KMS-11 (cell line): ENCODE data around the gene MED13L.
"Not testable (repeated sequence)": the region's sequence is repeated elsewhere in the genome, so short reads cannot be mapped to it uniquely, and the experiment has no call there.

Source experiments
- H2AFZ ChIP-seq: fragments of 200-600 bp; sonication (generic); 2 replicates; pipeline ENCODE4 v1.6.1; 2016; ENCODE audit warnings: antibody characterized with exemption, mixed run types, low read depth
- H3K27ac ChIP-seq: fragments of 200-600 bp; sonication (generic); 2 replicates; pipeline ENCODE4 v1.6.1; 2016; ENCODE audit warnings: mild to moderate bottlenecking, mixed run types
- H3K27me3 ChIP-seq: fragments of 200-600 bp; sonication (generic); 2 replicates; pipeline ENCODE4 v1.6.1; 2017; ENCODE audit warnings: mild to moderate bottlenecking, low read depth, mixed run types, moderate library complexity; ENCODE audit not compliant: insufficient read depth
- H3K36me3 ChIP-seq: fragments of 200-600 bp; sonication (generic); 2 replicates; pipeline ENCODE4 v1.6.1; 2017; ENCODE audit warnings: mild to moderate bottlenecking, mixed run types; ENCODE audit not compliant: insufficient read depth
- H3K4me1 ChIP-seq: fragments of 200-600 bp; sonication (generic); 2 replicates; pipeline ENCODE4 v1.6.1; 2016; ENCODE audit warnings: mild to moderate bottlenecking, low read depth, mixed run types; ENCODE audit not compliant: poor library complexity, severe bottlenecking
- H3K4me2 ChIP-seq: fragments of 200-600 bp; sonication (generic); 2 replicates; pipeline ENCODE4 v1.7.0; 2016; ENCODE audit warnings: mild to moderate bottlenecking, mixed run types
- H3K4me3 ChIP-seq: fragments of 200-600 bp; sonication (generic); IDR thresholded peaks from 2 replicates; pipeline ENCODE4 v1.6.1; 2017; ENCODE audit warnings: low read depth, low read length, mixed read lengths; ENCODE audit not compliant: insufficient read depth
- H3K79me2 ChIP-seq: fragments of 200-600 bp; sonication (generic); 2 replicates; pipeline ENCODE4 v1.6.1; 2016; ENCODE audit warnings: low read depth, mixed run types; ENCODE audit not compliant: insufficient read depth
- H3K9ac ChIP-seq: fragments of 200-600 bp; sonication (generic); 2 replicates; pipeline ENCODE4 v1.6.1; 2016; ENCODE audit warnings: mild to moderate bottlenecking, mixed run types
- H4K20me1 ChIP-seq: fragments of 200-600 bp; sonication (generic); 2 replicates; pipeline ENCODE4 v1.6.1; 2016; ENCODE audit warnings: mild to moderate bottlenecking, mixed run types; ENCODE audit not compliant: insufficient read depth
- TF ChIP-seq, protein P1 (sequence below): fragments of 200-600 bp; sonication (generic); conservative IDR thresholded peaks from 2 replicates; pipeline ENCODE4 v1.6.1; 2017; ENCODE audit warnings: low read depth, mild to moderate bottlenecking, antibody characterized with exemption, low read length, moderate library complexity, mixed read lengths

MED13L gene

DNA sequence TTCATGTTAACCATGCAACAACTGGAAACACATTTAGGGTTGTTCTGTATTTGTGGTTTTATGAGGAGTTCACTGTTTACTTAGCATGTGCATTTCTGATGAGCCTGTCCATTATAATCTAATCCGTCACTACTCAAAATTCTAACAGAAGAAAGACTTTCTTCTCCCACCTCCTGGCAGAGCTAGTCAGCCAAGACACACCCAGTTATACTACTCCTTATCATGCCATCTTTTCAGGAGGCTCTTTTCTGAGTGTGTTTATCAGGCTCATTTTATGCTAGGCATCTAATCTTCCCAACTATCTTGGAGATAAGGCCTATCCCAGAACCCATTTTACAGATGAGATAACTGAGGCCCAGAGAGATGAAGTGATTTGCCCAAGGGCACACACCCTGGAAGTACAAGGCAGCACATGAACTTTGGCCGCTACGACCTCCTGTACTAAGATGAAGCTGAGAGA, 10.4 kb upstream of the MED13L start:
- Histone ChIP-seq H3K36me3 (no peaks in the 10 kb centered on the region), H3K4me1 (no peaks in the 10 kb centered on the region), H3K27me3 (no peaks in the 10 kb centered on the region), H2AFZ (no peak overlapping the region), H3K79me2 (no peaks in the 10 kb centered on the region), H3K27ac (no peak overlapping the region), H4K20me1 (no peaks in the 10 kb centered on the region), H3K4me2 (no peak overlapping the region), H3K9ac (no peak overlapping the region), H3K4me3 (no peak overlapping the region)
- TF ChIP-seq, protein P1, sequence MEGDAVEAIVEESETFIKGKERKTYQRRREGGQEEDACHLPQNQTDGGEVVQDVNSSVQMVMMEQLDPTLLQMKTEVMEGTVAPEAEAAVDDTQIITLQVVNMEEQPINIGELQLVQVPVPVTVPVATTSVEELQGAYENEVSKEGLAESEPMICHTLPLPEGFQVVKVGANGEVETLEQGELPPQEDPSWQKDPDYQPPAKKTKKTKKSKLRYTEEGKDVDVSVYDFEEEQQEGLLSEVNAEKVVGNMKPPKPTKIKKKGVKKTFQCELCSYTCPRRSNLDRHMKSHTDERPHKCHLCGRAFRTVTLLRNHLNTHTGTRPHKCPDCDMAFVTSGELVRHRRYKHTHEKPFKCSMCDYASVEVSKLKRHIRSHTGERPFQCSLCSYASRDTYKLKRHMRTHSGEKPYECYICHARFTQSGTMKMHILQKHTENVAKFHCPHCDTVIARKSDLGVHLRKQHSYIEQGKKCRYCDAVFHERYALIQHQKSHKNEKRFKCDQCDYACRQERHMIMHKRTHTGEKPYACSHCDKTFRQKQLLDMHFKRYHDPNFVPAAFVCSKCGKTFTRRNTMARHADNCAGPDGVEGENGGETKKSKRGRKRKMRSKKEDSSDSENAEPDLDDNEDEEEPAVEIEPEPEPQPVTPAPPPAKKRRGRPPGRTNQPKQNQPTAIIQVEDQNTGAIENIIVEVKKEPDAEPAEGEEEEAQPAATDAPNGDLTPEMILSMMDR, result no peak

DNA sequence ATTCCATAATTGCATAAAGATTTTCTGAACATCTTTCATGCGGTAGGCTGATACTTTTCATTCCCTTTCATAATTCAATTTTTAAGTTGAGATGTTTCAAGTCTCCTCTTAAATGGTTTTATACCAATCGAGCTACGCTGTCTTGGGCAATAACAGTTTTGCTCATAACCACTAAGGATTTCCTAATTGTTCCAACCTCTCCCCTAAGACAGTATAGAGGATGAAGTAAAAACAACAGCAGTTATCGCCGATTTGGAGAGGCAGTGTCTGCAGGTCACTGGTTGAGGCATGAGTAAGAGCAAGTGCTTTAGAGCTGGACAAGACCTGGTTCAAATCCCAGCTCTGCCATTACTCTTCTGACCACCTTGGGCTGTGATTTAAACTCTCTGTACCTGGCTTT, 6.9 kb upstream of the MED13L start:
- Histone ChIP-seq H3K27ac (no peak overlapping the region), H3K4me1 (no peaks in the 10 kb centered on the region), H3K36me3 (no peaks in the 10 kb centered on the region), H3K79me2 (no peaks in the 10 kb centered on the region), H3K27me3 (no peaks in the 10 kb centered on the region), H3K9ac (no peak overlapping the region), H2AFZ (no peak overlapping the region), H3K4me3 (no peak overlapping the region), H3K4me2 (no peak overlapping the region), H4K20me1 (no peaks in the 10 kb centered on the region)
- TF ChIP-seq, protein P1, result no peak

DNA sequence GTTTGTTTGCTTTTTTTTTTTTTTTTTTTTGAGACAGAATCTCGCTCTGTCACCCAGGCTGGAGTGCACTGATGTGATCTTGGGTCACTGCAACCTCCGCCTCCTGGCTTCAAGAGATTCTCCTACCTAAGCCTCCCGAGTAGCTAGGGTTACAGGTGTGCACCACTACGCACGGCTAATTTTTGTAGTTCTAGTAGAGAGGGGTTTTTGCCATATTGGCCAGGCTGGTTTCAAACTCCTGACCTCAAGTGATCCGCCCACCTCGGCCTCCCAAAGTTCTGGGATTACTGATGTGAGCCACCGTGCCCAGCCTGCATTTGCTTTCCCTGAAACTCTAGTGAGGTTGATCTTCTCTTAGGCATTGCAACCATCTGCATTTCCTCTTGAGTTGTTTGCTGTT, 6.4 kb upstream of the MED13L start:
- H4K20me1 ChIP-seq, H3K79me2 ChIP-seq, H3K27ac ChIP-seq, H3K9ac ChIP-seq, H3K4me1 ChIP-seq, H3K27me3 ChIP-seq, H2AFZ ChIP-seq, H3K36me3 ChIP-seq, H3K4me3 ChIP-seq, H3K4me2 ChIP-seq: not testable (repeated sequence)

DNA sequence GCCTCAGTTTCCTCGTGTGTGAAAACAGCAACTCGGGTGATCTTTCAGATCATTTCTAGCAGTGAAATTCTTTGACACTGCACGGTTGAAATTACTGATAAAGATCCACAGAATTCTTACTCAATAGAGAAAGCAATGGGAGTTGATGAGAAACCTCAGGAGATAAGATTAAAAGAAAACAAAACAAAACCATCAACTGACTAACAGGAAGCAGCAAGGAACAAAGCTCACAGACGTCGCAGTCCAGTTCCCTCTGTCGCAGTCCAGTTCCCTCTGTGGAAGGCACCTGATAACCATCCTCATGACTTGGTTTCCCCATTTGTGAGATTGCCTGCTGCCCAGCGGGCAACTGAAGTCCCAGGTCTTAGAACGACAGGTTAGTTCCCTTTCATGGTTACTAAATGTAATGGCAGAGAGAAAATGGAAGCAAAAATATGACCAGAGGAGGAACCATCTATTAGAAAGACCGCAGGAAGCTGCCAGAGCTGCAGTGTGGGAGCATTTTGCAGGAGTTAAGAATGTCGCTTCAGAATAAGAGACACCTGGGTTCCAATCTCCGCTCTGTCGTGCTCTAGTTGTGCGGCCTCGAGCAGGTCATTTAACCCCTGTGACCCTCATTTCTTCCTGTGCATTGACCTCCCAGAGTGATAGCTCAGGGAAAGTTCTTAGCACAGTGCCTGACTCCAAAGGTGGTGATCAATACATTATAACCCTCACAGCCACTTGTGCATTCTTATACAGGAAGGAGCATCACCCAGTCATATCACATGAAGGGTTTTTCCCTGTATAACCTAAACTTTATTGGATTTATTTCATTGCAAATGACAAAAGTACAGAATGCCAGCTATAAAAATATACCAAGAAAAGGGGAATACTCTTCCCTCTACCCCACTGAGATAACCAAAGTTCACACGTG, 5.1 kb upstream of the MED13L start:
- no peak overlapping the region for H3K9ac ChIP-seq
- H3K79me2 ChIP-seq, result no peaks in the 10 kb centered on the region
- H3K36me3 ChIP-seq, result no peaks in the 10 kb centered on the region
- no peak overlapping the region for H3K4me2 ChIP-seq
- H2AFZ ChIP-seq, result no peak overlapping the region
- H3K4me3 ChIP-seq, result no peak overlapping the region
- H3K4me1 ChIP-seq, result no peaks in the 10 kb centered on the region
- H3K27me3 ChIP-seq, result no peaks in the 10 kb centered on the region
- H3K27ac ChIP-seq, result no peak overlapping the region
- H4K20me1 ChIP-seq, result no peaks in the 10 kb centered on the region
- TF ChIP-seq, protein P1, result no peak
